Measurements from ENCODE around the gene IGSF21.

DNA sequence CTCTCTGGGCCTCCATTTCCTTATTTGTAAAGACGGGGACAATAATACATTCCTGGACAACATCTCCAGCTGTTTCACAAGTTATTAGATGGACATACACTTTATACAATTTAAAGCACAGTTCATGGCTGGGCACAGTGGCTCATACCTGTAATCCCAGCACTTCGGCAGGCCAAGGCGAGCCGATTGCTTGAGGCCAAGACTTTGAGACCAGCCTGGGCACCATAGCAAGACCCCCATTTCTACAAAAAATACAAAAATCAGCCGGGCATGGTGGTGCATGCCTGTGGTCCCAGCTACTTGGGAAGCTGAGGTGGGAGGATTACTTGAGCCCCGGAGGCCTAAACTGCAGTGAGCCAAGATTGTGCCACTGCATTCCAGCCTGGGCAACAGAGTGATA, 34.1 kb downstream of the IGSF21 start:
- TF ChIP-seq POLR2A (IDR thresholded peaks at IDR 0.05) (no peak), CTCF (IDR thresholded peaks at IDR 0.05) (no peak)

Data from thyroid gland (tissue), 4 donors.